ENCODE data around the gene CLRN3.

CLRN3 gene

DNA sequence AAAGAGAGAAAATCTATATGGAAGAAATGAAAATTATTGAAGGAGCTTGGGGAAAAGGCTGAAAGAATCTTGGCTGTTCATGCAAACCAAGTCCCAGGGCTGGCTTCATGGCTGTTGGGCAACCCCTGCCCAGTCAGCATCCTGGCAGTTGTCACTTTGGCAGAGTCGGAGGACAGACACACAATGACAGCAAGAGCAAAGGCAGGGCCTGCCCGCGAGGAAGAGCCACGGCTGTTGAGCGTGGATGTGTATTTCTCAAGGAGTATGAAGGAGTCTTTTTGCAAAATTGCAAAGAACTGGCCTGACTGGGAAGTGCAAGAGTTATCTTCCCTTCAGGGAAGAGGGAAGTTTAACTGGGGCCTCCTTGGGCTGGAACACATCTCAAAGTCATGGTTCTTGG is 25.8 kb upstream of the CLRN3 start:
- no peak for DNase-seq

DNA sequence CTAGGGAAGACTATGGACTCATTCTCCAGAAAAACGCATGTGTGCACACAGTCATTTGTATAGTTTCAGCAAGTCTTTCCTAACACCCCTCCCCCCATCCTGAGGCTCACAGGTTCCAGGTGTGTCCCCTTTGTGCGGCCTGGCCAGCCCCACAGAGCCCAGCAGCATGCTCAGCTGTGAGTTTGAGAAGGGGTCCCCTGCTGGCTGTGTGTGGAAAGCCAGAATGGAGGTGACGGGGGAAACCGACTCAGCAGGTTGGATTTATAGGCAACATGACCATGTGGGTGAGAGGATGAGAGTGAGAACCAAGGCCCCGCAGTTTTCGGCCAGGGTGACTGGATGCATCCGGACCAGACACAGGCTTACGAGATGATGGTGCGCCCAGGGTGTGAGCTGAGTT is 24.1 kb upstream of the CLRN3 start:
- no peak for DNase-seq

- DNase-seq, result no peak
Observed at GRCh38 chr10:127915324-127915723, 22.6 kb upstream of the CLRN3 start.

GRCh38 chr10:127913368-127913759 is 20.6 kb upstream of the CLRN3 start:
- no peak for DNase-seq

GRCh38 chr10:127912607-127913367 is 20.0 kb upstream of the CLRN3 start:
- no peak for DNase-seq

GRCh38 chr10:127911867-127912257 is 19.1 kb upstream of the CLRN3 start:
- no peak for DNase-seq

- no peak for DNase-seq
Observed at GRCh38 chr10:127911218-127911866, 18.6 kb upstream of the CLRN3 start.

- no peak for DNase-seq
Observed at GRCh38 chr10:127910464-127910770, 17.7 kb upstream of the CLRN3 start.

DNA sequence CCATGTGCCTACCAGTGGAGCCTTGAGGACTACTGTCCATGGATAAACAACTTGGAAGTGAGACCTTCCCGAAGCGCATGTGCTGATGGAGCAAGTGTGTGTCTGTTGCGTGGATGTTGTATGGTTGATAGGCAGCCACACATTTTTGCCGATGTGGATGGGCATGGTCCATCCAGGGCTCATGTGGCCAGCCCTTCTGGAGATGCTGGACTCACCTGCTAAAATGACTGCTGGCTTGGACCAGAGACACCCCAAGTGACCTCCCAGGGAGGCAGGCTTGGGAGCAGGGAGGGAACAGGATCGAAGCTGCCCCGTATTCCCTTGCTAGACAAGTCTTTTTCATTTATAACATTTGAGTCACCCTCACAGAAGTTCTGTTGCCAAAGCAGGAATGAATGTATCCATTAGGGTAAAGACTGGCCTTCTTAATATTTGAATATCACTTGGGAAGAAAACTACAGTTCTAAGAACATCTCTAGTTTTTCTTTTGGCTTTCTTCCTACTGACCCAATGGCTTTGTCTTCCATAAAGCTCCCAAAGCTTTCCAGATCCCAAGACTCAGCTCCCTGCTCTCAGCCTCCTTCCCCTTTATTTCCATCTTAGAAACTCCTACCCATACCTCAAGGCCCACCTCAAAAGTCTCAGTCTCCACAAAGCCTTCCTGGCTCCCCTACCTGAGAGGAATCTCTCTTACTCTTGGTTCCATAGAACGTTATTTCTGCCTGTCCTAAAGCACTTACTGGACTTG is 17.1 kb upstream of the CLRN3 start:
- DNase-seq, result no peak

DNA sequence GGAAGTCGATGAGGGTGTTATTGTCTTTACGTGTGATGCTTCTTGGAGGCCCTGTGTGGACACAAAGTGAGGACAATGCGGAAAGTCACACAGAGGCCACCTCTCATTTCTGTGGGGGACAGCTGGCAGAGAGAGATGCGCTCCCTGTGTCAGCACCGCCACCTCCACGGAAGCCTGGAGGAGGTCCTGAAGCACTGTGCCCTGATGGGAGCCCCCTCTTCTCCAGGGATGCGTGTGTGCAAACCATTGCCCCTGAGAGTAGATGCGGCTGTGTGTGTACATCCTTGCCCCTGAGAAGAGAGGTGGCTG is 16.2 kb upstream of the CLRN3 start:
- no peak for DNase-seq

- no peak for DNase-seq
Observed at GRCh38 chr10:127908106-127908958, 15.6 kb upstream of the CLRN3 start.

- no peak for DNase-seq
Observed at GRCh38 chr10:127907411-127908105, 14.8 kb upstream of the CLRN3 start.

DNA sequence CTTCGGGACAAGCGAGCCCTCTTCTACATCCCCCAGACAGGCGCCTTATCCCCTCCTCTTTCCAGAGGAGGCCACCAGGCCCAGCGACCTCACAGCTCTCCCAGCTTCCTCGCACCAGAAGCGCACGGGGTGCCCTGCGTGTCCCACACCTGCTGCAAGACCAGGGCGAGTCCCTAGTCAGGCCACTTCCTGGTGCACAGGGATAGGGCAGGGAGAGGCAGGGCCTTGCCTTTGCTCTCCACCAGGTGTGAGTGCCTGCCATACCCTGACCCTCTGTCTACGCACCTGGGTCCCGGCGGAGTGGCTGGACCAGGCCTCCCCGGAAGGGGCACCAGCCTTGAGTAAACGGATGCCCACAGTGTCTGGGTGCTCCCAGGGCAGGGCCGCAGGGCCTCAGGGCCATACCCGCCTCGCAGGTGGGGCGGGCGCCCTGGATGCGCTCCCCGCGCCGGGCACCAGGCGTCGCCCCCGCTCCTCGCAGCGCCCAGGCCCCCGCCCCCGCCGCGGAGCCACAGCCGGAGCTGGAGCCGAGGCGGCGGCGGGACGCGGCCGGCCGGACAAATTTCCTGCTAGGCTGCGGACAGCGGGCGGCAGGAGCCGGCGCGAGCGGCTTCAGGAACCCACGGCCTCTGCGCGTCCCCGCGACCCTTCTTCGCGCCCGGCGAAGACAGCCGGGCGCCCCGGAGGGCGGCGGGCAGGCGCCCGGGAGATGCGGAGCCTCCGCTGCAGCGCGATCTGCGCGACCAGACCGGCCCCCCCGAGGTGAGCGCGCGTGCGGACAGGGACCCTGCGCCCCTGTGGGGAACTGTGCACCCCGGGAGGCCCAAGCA is 14.0 kb upstream of the CLRN3 start, which contains the start of gene PTPRE:
Gene PTPRE (plus strand): TSS at position 556 of the 830 bp plus-strand sequence. CDS start 133,779 bp downstream, outside the sequence.
- DNase-seq, result no peak

DNA sequence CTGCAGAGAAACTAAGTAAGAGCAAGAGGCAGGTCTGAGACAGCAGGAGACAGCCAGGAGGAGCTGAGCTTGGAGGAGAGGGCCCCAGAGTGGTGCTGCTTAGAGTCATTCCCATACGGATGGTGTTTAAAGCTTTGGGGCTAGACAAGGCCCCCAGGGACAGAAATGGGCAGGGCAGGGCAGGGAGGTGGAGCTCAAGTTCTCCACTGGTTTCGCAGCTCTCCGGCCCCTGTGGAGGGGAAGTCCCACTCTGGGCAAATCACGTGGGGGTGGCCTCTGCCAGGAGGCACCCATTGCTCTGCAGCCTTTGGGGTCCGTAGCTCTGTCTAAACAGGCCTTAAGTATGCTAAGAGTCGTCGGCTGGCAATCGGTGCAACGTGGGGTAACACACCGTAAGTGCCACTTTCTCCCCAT is 13.1 kb upstream of the CLRN3 start:
- DNase-seq, result no peak

GRCh38 chr10:127905001-127905847 is 12.5 kb upstream of the CLRN3 start:
- DNase-seq, result no peak

DNA sequence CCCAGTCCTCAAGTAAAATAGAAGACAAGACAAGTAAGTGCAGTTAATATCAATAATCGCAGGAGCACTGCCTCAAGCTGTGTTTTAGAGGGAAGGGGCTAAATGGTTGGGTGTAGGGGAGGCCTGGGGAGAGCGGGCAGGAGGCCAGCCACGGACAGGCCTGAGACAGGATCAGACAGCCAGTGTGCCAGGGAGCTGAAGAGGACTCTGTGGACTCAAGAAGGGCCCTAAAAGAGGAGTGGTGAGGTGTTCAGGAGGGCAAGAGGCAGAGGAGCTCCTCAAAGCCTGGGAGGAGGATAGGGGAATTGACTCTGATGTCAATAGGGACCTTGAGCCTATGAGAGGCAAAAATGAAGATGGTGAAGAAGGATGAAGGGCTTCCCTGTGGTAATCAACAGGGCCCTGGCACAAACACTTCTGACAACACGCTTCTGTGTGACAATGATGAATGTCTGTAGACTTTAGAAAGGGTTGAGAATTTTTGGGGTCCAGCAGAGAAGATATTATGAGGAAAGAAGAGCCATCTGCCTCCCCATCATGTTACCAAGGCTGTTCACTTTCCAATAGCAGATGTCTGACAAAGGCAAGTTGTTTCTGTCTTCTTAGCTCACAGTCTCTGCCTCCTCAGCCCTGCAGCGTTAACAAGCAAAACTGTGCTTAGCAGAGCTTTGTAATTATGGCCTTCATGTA is 11.7 kb upstream of the CLRN3 start:
- DNase-seq, result no peak

DNA sequence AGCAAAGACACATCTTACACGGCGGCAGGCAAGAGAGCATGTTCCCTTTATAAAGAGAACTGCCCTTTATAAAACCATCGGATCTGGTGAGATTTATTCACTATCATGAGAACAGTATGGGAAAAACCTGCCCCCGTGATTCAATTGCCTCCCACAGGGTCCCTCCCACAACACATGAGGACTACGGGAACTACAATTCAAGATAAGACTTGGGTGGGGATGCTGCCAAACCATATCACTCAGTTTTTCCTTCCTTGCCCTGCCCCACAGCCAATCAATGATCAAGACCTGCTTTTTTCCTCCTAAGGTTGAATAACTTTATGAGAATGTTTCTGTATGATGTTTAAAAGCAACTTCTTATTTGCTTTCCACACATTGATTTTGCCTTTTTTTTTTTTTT is 11.0 kb upstream of the CLRN3 start:
- no peak for DNase-seq

DNA sequence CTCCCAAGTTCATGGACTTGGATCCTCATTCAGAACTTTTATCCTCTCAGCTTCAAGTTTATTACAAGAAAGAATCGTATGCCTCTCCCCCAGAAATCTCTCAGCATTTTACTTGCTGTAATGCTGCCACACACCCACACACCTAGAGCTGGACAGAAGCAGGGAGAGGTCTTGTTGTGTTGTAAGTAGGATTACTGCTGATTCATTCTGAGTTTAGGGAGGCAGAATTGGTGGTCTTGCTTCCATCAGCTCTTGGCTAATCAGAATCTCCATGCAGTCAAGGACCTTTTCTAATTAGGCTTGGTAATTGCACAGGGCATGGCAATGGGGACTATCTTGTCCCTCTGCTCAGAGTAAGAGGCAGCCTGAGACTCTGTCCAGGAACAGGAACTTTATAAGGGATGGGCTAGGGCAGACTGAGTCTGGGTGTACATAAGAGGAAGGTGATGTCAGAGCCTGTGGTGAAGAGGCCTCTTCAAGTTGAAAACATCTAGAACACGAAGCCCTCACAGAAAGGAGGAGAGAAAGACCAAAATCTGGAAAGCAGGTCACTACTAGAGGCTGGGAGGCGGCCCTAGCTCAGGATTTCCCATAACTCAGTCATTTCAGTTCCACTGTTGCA is 7.1 kb upstream of the CLRN3 start:
- no peak for DNase-seq

DNA sequence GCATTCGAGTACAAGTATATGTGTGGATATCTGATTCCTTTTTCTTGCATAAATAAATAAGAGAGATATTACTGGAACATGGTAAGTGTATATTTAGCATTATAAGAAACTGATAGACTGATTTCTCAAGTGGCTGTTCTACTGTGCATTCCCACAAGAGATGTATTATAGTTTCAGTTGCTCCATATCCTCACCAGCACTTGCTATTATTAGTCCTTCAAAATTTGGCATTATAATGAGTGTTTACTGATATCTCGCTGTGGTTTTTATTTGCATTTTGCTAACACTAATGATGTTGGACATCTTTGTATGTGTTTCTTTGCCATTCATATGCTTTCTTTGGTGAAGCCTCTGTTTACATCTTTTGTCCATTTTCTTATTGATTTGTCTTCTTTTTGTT is 4.4 kb upstream of the CLRN3 start:
- DNase-seq, result no peak

DNA sequence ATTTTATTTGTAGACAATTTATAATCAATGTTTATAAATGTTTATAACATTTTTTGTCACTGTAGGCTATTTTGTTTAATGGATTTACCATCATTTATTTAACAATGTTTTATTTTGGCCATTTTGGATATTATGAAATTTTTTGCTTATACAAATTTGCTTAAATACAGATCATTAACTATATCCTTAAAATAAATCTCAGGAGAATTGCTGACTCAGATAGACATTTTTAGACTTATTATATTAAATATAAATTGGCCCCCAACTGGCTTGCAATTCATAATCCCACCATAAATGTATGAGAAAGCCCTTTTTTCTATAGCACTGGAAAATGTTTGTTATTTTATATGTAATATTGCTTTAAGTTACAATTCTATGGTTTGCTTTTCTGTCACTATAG is 3.8 kb upstream of the CLRN3 start:
- DNase-seq, result no peak
